ENCODE results near the gene ARAP3. TPM values are rescaled to one million over a fixed set of nuclear protein-coding genes. Genes with fewer than 3 reads are reported as not detected.

The ARAP3 gene
- total RNA-seq, 1 experiment from 2014 or later = 15.1 TPM

GRCh38 chr5:141714542-141715310 is 32.7 kb upstream of the ARAP3 start:
- TF ChIP-seq ZBTB33 (IDR thresholded peaks at IDR 0.05; ENCODE audit: extremely low read depth, insufficient replicate concordance, low read length) (no peak), JUND (IDR thresholded peaks at IDR 0.05) (no peak), EZH2phosphoT487 (IDR thresholded peaks at IDR 0.05; ENCODE audit: borderline replicate concordance) (no peak), MAX (IDR thresholded peaks at IDR 0.05) (no peak), ELF1 (IDR thresholded peaks at IDR 0.05; ENCODE audit: borderline replicate concordance, low read depth) (no peak), SRF (IDR thresholded peaks at IDR 0.05; ENCODE audit: low read depth) (no peak), SIN3A (IDR thresholded peaks at IDR 0.05; ENCODE audit: low read depth) (no peak)
- peak overlapping the region; percentile 63 for H3K4me2 ChIP-seq (ENCODE audit: low read length)
- no peaks in the 10 kb centered on the region for H3K79me2 ChIP-seq (ENCODE audit: insufficient read depth, low read length)
- ATAC-seq (peak; percentile 87), DNase-seq (ENCODE audit: low read depth, low spot score) (no peak)
- H3K36me3 ChIP-seq (ENCODE audit: control insufficient read depth in 1 of 2, insufficient read depth in 2 of 2, low read length in 2 of 2) = no peaks in the 10 kb centered on the region
- H3K9me2 ChIP-seq (ENCODE audit: insufficient read depth) = no peaks in the 10 kb centered on the region
- intact Hi-C loops (cut with micrococcal nuclease) = no loop called here
- CTCF ChIA-PET = interaction anchor here (1.2 kb wide), 1 partner anchor 245 kb away, joined by 4 read pairs; no protein-coding TSS in a partner anchor
- peak overlapping the region; percentile 6 for H2AFZ ChIP-seq (ENCODE audit: low read depth, low read length, poor library complexity, severe bottlenecking)
- H3K4me3 ChIP-seq (replicated peaks in 1 of 2; ENCODE audit: low read depth in 1 of 2, low read length in 2 of 2) = 0 out of 4 replicates have a peak overlapping the region, but pooled peaks of 1 of the 2 experiments have one; percentile 2
- no TSS peak for BruUV-seq (replicated peaks)
- H4K20me1 ChIP-seq (ENCODE audit: insufficient read depth) = no peaks in the 10 kb centered on the region
- no peaks in the 10 kb centered on the region for H3K9me3 ChIP-seq (ENCODE audit: control insufficient read depth in 1 of 2, insufficient read depth in 1 of 2, low read depth in 1 of 2, low read length in 2 of 2)
- H3K27me3 ChIP-seq (ENCODE audit: insufficient read depth, low read length) = no peaks in the 10 kb centered on the region
- RAD21 ChIA-PET (ENCODE audit: low non-redundant PET in 1 of 2, low total read pairs in 2 of 2, uncharacterized antibody in 2 of 2, unreplicated experiment in 2 of 2) = no interaction called here
- H3K4me1 ChIP-seq (ENCODE audit: control insufficient read depth in 1 of 2, insufficient read depth in 2 of 2, low read length in 2 of 2) = peaks cover 22 to 38% of the 10 kb centered on the region in 2 experiments
- POLR2A ChIA-PET = no interaction called here
- H3K27ac ChIP-seq (ENCODE audit: low read depth, low read length) = no peak overlapping the region
- no peak overlapping the region for H3K9ac ChIP-seq (ENCODE audit: low read length)
